GM18870 (cell line): Measurements from ENCODE around the gene PDE6D.

Experiments
- ATAC-seq: cut with Tn5 transposase; IDR thresholded peaks from one replicate; pipeline ENCODE4 v1.9.1; 2021; ENCODE audit warnings: moderate library complexity; ENCODE audit not compliant: unreplicated experiment

Gene PDE6D

DNA sequence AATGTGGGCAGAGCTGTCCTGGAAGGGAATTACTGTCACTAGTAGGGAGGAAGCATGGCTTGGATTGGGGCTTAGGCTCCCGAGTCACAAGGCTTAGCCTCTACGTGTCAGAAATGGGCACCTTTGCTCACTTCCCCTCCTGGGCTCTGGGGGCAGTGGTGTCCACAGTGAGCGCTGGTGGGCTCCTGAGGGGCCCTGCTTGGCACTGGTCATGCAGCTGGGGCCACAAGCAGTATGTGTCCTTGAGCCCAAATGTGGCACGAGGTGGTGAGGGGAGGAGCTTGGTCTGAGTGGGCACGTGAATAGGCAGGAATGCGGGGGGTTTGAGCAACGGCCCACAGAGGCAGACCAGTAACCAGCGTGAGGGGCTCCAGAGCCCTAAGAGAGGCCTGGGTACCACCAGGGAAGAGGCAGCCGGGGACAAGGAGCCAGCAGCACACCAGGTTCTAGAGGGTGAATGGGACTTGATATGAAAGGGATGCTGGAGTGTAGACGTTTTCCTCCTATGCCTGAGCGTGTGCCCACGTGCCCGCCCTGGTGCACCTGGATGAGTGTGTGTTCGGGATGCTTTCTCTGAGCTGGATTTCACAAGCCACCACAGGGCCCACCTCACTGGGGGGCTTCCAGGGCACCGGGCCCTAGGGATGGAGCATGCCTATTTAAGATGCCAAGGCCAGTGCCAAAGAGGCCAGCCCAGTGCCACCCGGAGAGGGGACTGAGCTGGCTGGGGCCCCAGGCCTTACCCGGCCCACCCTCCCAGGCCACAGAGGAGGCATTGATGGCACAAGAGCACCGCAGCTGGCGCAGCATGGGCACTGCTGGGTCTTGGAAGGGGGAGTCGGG, 95.5 kb downstream of the PDE6D start:
- ATAC-seq = no peak

DNA sequence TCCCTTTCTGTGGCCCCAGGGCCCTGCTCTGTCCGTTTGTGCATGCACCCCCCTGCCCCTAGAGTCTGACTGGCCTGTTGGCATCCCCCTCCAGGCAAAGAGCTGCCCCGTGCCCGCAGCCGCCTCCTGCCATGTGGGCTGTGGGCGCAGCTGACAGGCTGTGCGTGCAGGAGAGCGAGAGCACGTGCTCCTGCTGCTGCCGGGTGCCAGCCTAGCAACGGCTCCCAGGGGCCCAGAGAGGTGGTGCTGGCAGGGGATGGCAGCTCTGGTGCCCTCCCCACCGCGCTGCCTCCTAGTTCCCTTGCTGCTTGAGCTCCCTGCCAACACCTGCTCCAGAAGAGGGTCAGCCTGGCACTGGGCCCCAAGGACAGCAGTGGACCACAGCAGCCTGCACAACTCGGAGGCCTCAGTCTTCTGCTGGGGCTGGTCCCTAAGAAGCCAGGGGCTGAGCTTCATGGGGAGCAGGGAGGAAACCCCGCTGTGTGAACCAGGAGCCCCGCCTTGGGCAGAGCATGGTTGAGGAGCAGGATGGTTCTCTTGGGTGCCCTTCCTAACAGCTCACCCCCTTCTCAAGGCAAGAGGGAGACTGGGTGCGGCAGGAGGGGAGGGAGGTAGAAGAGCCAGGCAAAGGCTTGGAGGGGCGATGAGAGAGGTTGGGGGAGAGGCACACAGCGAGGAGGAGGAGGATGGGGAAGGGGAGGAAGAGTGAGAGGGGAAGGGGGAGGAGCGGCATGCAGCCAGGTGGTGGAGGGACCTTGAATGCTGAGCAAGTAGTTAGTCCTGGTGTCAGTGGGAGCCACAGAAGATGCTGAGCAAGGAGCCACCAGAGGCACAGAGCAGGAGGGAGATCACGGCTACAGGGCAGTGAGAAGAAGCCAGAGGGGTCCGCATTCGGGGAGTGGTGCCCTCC, 96.5 kb downstream of the PDE6D start:
- ATAC-seq = no peak

DNA sequence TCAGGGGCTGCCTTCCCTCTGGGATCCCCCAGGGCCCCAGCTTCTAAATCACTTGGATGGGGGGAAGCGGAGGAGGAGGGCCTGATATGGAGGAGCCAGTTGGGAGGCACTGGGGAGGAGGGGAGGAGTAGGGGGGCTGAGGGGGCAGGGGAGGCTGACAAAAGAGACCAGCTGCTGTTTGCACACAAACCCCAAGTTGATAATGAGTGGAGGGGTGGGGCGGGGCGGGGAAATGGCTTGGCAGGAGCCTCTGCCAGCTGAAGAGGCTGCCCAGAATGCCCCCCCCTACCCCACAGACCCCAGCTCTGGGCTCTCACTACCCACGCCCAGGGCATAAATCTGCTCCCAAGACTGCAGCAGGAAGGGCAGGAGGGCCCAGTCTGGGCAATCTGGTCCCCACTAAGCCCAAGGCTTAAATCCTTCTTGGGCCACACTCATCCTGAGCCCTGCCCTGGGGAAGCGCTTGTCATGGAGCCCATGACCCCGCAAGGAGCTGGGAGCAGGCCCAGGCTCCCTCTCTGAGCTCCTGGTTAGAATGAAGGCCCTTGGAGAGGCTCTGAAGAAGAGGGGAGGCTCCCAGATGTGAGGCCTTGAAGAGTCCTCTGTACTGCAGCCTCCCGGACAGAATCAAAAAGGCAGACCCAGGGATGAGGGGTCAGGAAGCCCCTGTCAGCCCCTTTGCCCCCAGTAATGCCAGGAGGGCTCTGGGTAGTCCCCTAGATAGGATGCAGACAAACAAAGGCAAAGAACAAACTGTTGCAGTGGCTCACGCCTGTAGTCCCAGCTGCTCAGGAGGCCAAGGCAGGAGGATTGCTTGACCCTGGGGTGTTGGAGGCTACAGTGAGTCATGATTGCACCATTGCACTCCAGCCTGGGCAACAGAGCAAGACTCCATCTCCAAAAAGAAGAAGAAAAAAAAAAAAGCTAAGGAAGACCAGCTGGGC, 97.5 kb downstream of the PDE6D start:
- no peak for ATAC-seq

DNA sequence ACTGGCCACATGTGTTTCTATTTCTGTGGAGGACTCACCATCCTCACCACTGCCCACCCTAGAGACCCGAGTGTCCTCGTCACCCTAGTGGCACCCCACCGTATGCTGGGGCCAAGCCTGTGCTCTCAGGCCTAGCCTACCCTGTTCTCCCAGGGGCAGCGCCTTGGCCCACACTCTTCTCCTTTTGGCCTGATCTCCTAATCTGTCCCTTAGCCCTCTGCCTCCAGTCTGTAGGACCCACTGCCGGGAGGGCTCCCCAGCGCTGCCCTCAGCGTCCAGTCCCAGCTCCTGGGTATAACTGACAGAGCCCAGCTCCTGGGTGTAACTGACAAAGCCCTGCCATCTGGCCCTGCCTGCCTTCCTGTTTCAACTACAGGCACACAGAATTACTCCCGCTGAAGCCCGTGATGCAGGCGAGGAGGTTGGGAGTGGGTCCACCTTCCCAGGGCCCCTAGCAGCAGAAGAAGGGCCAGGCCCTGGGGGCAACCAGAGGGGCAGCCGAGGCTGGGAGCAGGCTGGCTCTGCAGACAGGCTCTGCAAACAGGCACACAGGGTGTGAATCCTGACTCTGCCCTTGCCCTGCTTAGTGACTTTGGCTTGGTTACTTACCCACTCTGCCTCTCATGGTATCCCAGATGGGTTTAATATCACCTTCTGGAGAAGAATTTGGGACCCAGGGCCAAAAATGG, 98.3 kb downstream of the PDE6D start:
- ATAC-seq = no peak
